ENCODE data around the gene BLNK.

DNA sequence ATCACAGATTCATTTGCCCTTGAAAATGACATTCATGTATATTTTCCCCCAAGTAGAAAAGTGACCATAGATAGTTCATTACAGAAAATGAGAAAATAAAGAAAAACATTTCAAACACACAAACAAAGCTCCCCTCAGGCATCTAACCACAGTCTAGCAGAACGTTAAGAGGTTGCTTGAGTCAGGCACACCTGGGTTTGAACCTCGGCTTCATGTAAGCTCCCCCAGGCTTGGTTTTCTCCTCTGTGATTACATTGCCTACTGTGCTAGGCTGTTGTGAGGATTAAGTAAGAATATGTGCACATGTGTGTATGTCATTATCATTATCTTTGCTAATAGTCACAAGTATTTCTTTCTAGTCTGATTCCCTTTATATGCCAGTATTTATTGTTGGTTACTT lies 42.0 kb upstream of the BLNK start:
- TF ChIP-seq EZH2 (IDR thresholded peaks at IDR 0.05; ENCODE audit: insufficient read depth, poor library complexity, severe bottlenecking) (no peak), EZH2phosphoT487 (IDR thresholded peaks at IDR 0.05; ENCODE audit: insufficient read depth, low read depth) (no peak)

All from GM23248 (cell line).